G401.6 (cell line): ENCODE measurements around the gene CAMSAP1.

ENCODE experiments used
- FAIRE-seq: peaks from 2 replicates; lab custom pipeline; 2012; peaks lifted over from hg19 to GRCh38; lab: Jason Lieb, UNC

The CAMSAP1 gene

GRCh38 chr9:135810806-135811575 lies 96.4 kb downstream of the CAMSAP1 start:
- no peak for FAIRE-seq

- no peak for FAIRE-seq
These were observed 98.2 kb downstream of the CAMSAP1 start for GRCh38 chr9:135809166-135809565.

GRCh38 chr9:135805422-135806022 lies 101.8 kb downstream of the CAMSAP1 start:
- no peak for FAIRE-seq

GRCh38 chr9:135804581-135805421 lies 102.5 kb downstream of the CAMSAP1 start:
- FAIRE-seq = no peak

- FAIRE-seq = no peak
These were observed 103.9 kb downstream of the CAMSAP1 start for GRCh38 chr9:135803441-135803840.

- FAIRE-seq = no peak
These were observed 104.4 kb downstream of the CAMSAP1 start for GRCh38 chr9:135802876-135803419.

GRCh38 chr9:135801070-135801469 lies 106.3 kb downstream of the CAMSAP1 start:
- FAIRE-seq = no peak

- no peak for FAIRE-seq
These were observed 108.1 kb downstream of the CAMSAP1 start for GRCh38 chr9:135799261-135799660.

GRCh38 chr9:135798263-135798585 lies 109.1 kb downstream of the CAMSAP1 start:
- FAIRE-seq = no peak

GRCh38 chr9:135797507-135798262 lies 109.7 kb downstream of the CAMSAP1 start:
- no peak for FAIRE-seq

- no peak for FAIRE-seq
These were observed 110.4 kb downstream of the CAMSAP1 start for GRCh38 chr9:135796784-135797485.

GRCh38 chr9:135795391-135795790 lies 112.0 kb downstream of the CAMSAP1 start:
- no peak for FAIRE-seq

- no peak for FAIRE-seq
These were observed 112.9 kb downstream of the CAMSAP1 start for GRCh38 chr9:135794361-135794885.

- FAIRE-seq = no peak
These were observed 113.3 kb downstream of the CAMSAP1 start for GRCh38 chr9:135794057-135794335.

GRCh38 chr9:135793221-135794056 lies 113.9 kb downstream of the CAMSAP1 start:
- FAIRE-seq = no peak

GRCh38 chr9:135792268-135793128 lies 114.8 kb downstream of the CAMSAP1 start:
- FAIRE-seq = no peak

- no peak for FAIRE-seq
These were observed 115.7 kb downstream of the CAMSAP1 start for GRCh38 chr9:135791431-135792267.

- FAIRE-seq = no peak
These were observed 116.5 kb downstream of the CAMSAP1 start for GRCh38 chr9:135790850-135791249.

- FAIRE-seq = no peak
These were observed 117.0 kb downstream of the CAMSAP1 start for GRCh38 chr9:135790356-135790755.
